Measurements from ENCODE around the gene NDUFAF3.

DNA sequence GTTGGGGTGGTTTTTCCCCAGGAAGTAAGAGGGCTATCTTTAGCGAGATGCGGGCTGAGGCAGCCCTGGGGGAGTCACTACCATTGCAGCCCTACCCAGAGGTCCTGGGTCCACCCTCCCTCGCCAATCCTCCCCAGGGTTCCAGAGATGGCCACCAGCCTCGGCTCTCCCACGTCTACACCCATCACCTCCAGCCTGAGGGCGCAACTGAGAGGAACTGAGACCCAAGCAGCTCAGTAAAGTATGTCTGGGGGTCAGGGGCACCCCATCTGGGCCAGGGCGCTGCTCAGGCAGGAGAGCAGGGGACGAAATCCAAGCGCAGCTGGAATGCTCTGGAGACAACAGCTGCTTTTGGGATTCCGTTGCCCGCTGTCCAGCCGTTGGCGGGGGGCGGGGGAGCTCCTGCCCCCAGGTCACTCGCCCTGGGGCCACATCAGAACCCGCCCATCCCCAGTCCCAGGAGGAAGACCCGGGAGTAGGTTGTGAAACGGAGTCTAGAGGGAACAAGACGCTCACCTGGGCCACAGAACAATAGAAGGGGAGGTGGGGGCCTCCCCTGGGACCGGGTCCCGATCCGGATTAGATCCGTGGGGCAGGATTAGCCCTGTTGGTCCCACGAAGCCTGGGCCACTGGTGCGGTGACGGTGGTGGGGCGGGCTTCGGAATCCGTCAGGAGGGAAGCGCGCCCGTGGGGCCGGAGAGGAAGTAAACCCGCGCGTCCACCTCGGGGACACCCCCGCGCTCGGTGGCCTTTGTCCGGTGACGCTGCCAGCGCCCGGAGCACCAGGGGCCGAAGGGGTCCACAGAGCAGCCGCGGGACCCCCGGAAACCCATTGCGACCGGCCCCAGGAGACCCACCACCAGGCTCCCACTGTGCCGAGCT is 1.4 kb upstream of the NDUFAF3 start:
- TF ChIP-seq POLR2A (IDR thresholded peaks at IDR 0.05), result no peak
- TF ChIP-seq, protein P1, sequence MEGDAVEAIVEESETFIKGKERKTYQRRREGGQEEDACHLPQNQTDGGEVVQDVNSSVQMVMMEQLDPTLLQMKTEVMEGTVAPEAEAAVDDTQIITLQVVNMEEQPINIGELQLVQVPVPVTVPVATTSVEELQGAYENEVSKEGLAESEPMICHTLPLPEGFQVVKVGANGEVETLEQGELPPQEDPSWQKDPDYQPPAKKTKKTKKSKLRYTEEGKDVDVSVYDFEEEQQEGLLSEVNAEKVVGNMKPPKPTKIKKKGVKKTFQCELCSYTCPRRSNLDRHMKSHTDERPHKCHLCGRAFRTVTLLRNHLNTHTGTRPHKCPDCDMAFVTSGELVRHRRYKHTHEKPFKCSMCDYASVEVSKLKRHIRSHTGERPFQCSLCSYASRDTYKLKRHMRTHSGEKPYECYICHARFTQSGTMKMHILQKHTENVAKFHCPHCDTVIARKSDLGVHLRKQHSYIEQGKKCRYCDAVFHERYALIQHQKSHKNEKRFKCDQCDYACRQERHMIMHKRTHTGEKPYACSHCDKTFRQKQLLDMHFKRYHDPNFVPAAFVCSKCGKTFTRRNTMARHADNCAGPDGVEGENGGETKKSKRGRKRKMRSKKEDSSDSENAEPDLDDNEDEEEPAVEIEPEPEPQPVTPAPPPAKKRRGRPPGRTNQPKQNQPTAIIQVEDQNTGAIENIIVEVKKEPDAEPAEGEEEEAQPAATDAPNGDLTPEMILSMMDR (IDR thresholded peaks at IDR 0.05), result no peak

Measured in thyroid gland (tissue), 4 donors.